Keratinocyte (primary cell): ENCODE data around the gene SHISA5. TPM values are rescaled to one million over a fixed set of nuclear protein-coding genes. Genes with fewer than 3 reads are reported as not detected.

Source experiments
- DNase-seq: peaks from one replicate; pipeline ENCODE4 v3.0.0-alpha.2; 2011; ENCODE audit warnings: low read depth, missing footprints, low spot score
- FAIRE-seq: peaks from 2 replicates; lab custom pipeline; 2011; peaks lifted over from hg19 to GRCh38; lab: Jason Lieb, UNC
- H2AFZ ChIP-seq: 2 replicates; pipeline ENCODE4 v1.6.0; 2012; ENCODE audit warnings: low read length, control low read depth, inconsistent platforms; ENCODE audit not compliant: control insufficient read depth
- H3K27ac ChIP-seq: 2 replicates; pipeline ENCODE4 v1.5.1; 2011; ENCODE audit warnings: low read length; ENCODE audit not compliant: control insufficient read depth, insufficient read depth
- H3K27me3 ChIP-seq: 3 replicates; pipeline ENCODE4 v1.6.0; 2011; ENCODE audit warnings: low read length; ENCODE audit not compliant: control insufficient read depth, insufficient read depth; ENCODE audit errors: extremely low read depth
- H3K36me3 ChIP-seq, 2 experiments: 2 replicates in 1 of 2; 3 replicates in 1 of 2; pipeline ENCODE4 v1.5.1; 2011; ENCODE audit warnings: low read length in 2 of 2, mild to moderate bottlenecking in 1 of 2; ENCODE audit not compliant: control insufficient read depth in 2 of 2, insufficient read depth in 2 of 2; ENCODE audit errors: extremely low read depth in 1 of 2
- H3K4me1 ChIP-seq: 3 replicates; pipeline ENCODE4 v1.5.1; 2011; ENCODE audit warnings: low read length; ENCODE audit not compliant: control insufficient read depth, insufficient read depth; ENCODE audit errors: extremely low read depth
- H3K4me2 ChIP-seq: 3 replicates; pipeline ENCODE4 v1.6.0; 2011; ENCODE audit warnings: low read depth, low read length; ENCODE audit not compliant: control insufficient read depth, insufficient read depth; ENCODE audit errors: extremely low read depth
- H3K4me3 ChIP-seq, 3 experiments: fragments of 200-600 bp in 1 of 3; sonication (generic) in 1 of 3; 2 replicates in 2 of 3; 3 replicates in 1 of 3; pipeline ENCODE4 v1.5.1; 2011 to 2016; ENCODE audit warnings: low read length in 3 of 3, mild to moderate bottlenecking in 3 of 3, control low read depth in 2 of 3, inconsistent platforms in 1 of 3, low read depth in 1 of 3, mixed read lengths in 1 of 3, mixed run types in 1 of 3, moderate library complexity in 1 of 3; ENCODE audit not compliant: control insufficient read depth in 2 of 3, insufficient read depth in 2 of 3; ENCODE audit errors: extremely low read depth in 1 of 3
- H3K79me2 ChIP-seq: 2 replicates; pipeline ENCODE4 v1.6.0; 2012; ENCODE audit warnings: low read length; ENCODE audit not compliant: control insufficient read depth, insufficient read depth
- H3K9ac ChIP-seq: 3 replicates; pipeline ENCODE4 v1.6.0; 2011; ENCODE audit warnings: low read length; ENCODE audit not compliant: control insufficient read depth, insufficient read depth; ENCODE audit errors: extremely low read depth
- H3K9me1 ChIP-seq: 3 replicates; pipeline ENCODE4 v1.6.0; 2011; ENCODE audit warnings: low read length; ENCODE audit not compliant: control insufficient read depth, insufficient read depth; ENCODE audit errors: extremely low read depth
- H3K9me3 ChIP-seq: 2 replicates; pipeline ENCODE4 v1.5.1; 2012; ENCODE audit warnings: low read depth, low read length; ENCODE audit not compliant: control insufficient read depth
- H4K20me1 ChIP-seq: 3 replicates; pipeline ENCODE4 v1.6.0; 2011; ENCODE audit warnings: low read length; ENCODE audit not compliant: control insufficient read depth, insufficient read depth; ENCODE audit errors: extremely low read depth
- EZH2 ChIP-seq: IDR thresholded peaks from one replicate; pipeline ENCODE4 v1.6.1; 2012; ENCODE audit warnings: inconsistent platforms, mild to moderate bottlenecking, low read length, moderate library complexity
- dilution Hi-C: fragments of 300-500 bp; cut with MboI; formaldehyde crosslinking; loops from one replicate; pipeline ENCODE4 v1.7.0; 2020; ENCODE audit warnings: low sequenced_read_pairs; ENCODE audit not compliant: extremely low pct_ligation_motif_present
- polyA plus RNA-seq, 5 experiments: library from polyadenylated mRNA; depleted of rRNA in 3 of 5; stranded (reverse) in 3 of 5; stranded (forward) in 1 of 5; unstranded in 1 of 5; fragments of >200 nt; gene quantifications; 1 replicate in 1 of 5; 2 replicates in 3 of 5; 3 replicates in 1 of 5; pipeline versions ENCODE4 v1.2.1 to v1.2.3, GENCODE V29; 2011 to 2012; ENCODE audit warnings: missing spikeins in 2 of 5, low read depth in 1 of 5, low replicate concordance in 1 of 5
- TF ChIP-seq, protein P1 (sequence below), 3 experiments: IDR thresholded peaks in 1 of 3; conservative IDR thresholded peaks in 1 of 3; optimal IDR thresholded peaks in 1 of 3; 2 replicates in 2 of 3; 3 replicates in 1 of 3; pipeline versions ENCODE3 to v1.5.1; 2011; ENCODE audit warnings: low read length in 3 of 3, mild to moderate bottlenecking in 3 of 3, moderate library complexity in 2 of 3, control low read depth in 1 of 3, inconsistent platforms in 1 of 3; ENCODE audit not compliant: insufficient read depth in 2 of 3; ENCODE audit errors: extremely low read depth in 1 of 3

Gene SHISA5
- polyA plus RNA-seq, 1 donor (not counting 4 experiments of a cell fraction or from before 2014, with no cell fraction given) = 94.4 TPM

DNA sequence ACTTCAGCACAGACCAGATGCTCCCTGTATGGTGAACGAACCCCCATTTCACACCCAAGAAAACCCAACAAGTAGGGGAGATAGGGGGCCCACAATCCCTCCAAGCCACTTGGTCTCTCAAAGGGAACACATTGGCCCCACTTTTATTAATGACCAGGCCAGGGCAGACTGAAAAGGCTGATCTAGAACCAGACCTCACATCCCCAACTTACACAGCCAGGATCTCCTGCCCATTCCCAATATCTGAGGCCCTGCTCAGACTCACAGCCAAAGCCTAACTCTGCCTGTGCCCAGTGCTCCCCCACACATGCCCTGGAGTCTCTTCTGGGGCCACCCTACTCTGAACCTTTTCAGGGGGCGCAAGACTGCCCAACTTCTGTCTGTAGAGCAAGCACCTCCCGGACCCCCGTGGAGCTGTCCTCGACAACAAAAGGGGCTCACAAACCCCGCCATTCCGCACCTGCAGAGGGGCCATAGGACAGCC, 75.8 kb downstream of the SHISA5 start:
- Histone ChIP-seq H3K27ac (peak overlapping the region; percentile 69), H3K4me3 (peak overlapping the region; percentile 63 to 67 (median 66)), H4K20me1 (peaks cover 13% of the 10 kb centered on the region), H2AFZ (no peak overlapping the region), H3K36me3 (peaks cover 14 to 30% of the 10 kb centered on the region in 2 experiments), H3K9me3 (no peaks in the 10 kb centered on the region), H3K4me1 (peaks cover 67% of the 10 kb centered on the region), H3K4me2 (peak overlapping the region; percentile 99), H3K79me2 (peaks cover 60% of the 10 kb centered on the region), H3K27me3 (no peaks in the 10 kb centered on the region), H3K9me1 (no peaks in the 10 kb centered on the region), H3K9ac (peak overlapping the region; percentile 79)
- no peak for TF ChIP-seq EZH2
- FAIRE-seq (no peak), DNase-seq (no peak)
- dilution Hi-C loops = loop anchor here (25.0 kb wide), 1 partner anchor 166 kb away; no protein-coding TSS in a partner anchor

DNA sequence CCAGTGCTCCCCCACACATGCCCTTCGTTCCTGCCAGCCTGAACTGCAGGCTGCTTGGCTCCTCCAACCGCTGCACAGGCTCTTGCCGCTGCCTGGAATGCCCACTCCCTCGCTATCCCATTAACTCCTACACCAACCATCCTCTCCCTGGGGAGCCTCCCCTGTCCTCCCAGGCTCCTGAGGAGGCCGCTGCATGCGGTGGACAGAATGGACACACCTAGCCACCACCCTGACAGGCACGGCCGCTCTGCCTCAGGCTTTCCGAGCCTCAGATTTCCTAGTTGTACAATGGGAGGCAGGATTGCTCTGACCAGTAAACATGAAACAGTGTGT, 76.4 kb downstream of the SHISA5 start:
- FAIRE-seq (peak; percentile 48), DNase-seq (no peak)
- peak overlapping the region; percentile 69 for H3K27ac ChIP-seq
- H3K4me2 ChIP-seq = peak overlapping the region; percentile 99
- H3K79me2 ChIP-seq = peaks cover 66% of the 10 kb centered on the region
- no peaks in the 10 kb centered on the region for H3K9me3 ChIP-seq
- H3K4me1 ChIP-seq = peaks cover 64% of the 10 kb centered on the region
- no peak overlapping the region for H2AFZ ChIP-seq
- H3K4me3 ChIP-seq = peak overlapping the region; percentile 63 to 67 (median 66)
- H3K9me1 ChIP-seq = no peaks in the 10 kb centered on the region
- no peaks in the 10 kb centered on the region for H3K27me3 ChIP-seq
- no peak for TF ChIP-seq EZH2
- TF ChIP-seq, protein P1, sequence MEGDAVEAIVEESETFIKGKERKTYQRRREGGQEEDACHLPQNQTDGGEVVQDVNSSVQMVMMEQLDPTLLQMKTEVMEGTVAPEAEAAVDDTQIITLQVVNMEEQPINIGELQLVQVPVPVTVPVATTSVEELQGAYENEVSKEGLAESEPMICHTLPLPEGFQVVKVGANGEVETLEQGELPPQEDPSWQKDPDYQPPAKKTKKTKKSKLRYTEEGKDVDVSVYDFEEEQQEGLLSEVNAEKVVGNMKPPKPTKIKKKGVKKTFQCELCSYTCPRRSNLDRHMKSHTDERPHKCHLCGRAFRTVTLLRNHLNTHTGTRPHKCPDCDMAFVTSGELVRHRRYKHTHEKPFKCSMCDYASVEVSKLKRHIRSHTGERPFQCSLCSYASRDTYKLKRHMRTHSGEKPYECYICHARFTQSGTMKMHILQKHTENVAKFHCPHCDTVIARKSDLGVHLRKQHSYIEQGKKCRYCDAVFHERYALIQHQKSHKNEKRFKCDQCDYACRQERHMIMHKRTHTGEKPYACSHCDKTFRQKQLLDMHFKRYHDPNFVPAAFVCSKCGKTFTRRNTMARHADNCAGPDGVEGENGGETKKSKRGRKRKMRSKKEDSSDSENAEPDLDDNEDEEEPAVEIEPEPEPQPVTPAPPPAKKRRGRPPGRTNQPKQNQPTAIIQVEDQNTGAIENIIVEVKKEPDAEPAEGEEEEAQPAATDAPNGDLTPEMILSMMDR (optimal IDR thresholded peaks at IDR 0.05 in 1 of 3, IDR thresholded peaks at IDR 0.05 in 1 of 3, conservative IDR thresholded peaks at IDR 0.05 in 1 of 3; ENCODE audit: extremely low read depth in 1 of 3, insufficient read depth in 2 of 3, low read length in 3 of 3) = no peak
- peak overlapping the region; percentile 79 for H3K9ac ChIP-seq
- dilution Hi-C loops = loop anchor here (25.0 kb wide), 1 partner anchor 165 kb away; no protein-coding TSS in a partner anchor
- H4K20me1 ChIP-seq = peaks cover 18% of the 10 kb centered on the region
- H3K36me3 ChIP-seq = peaks cover 18 to 31% of the 10 kb centered on the region in 2 experiments
